Measurements from ENCODE around the gene VPS16.

VPS16 gene

GRCh38 chr20:2858591-2858990 is 18.0 kb downstream of the VPS16 start:
- ATAC-seq, result no peak
- TF ChIP-seq RARB (CRISPR knock-in tag; IDR thresholded peaks at IDR 0.05), result no peak
- TF ChIP-seq ARNTL (CRISPR knock-in tag; IDR thresholded peaks at IDR 0.05; ENCODE audit: borderline replicate concordance, low read depth), result no peak
- TF ChIP-seq OSR1 (CRISPR knock-in tag; IDR thresholded peaks at IDR 0.05), result no peak
- TF ChIP-seq ESRRG (CRISPR knock-in tag; IDR thresholded peaks at IDR 0.05), result no peak
- TF ChIP-seq ZC3H10 (CRISPR knock-in tag; IDR thresholded peaks at IDR 0.05), result no peak
- no peak for TF ChIP-seq PATZ1 (CRISPR knock-in tag; IDR thresholded peaks at IDR 0.05; ENCODE audit: borderline replicate concordance)
- no peak for TF ChIP-seq TCF4 (CRISPR knock-in tag; IDR thresholded peaks at IDR 0.05; ENCODE audit: borderline replicate concordance)
- TF ChIP-seq ZNF8 (CRISPR knock-in tag; IDR thresholded peaks at IDR 0.05), result no peak
- no peak for TF ChIP-seq ZNF565 (CRISPR knock-in tag; conservative IDR thresholded peaks at IDR 0.05; ENCODE audit: low read depth)
- TF ChIP-seq ZNF70 (CRISPR knock-in tag; IDR thresholded peaks at IDR 0.05), result no peak
- no peak for TF ChIP-seq CSDC2 (CRISPR knock-in tag; IDR thresholded peaks at IDR 0.05)

- ATAC-seq, result no peak
- TF ChIP-seq CSDC2 (CRISPR knock-in tag; IDR thresholded peaks at IDR 0.05), result no peak
- no peak for TF ChIP-seq TSHZ2 (CRISPR knock-in tag; IDR thresholded peaks at IDR 0.05)
- no peak for TF ChIP-seq OSR1 (CRISPR knock-in tag; IDR thresholded peaks at IDR 0.05)
These were observed 19.0 kb downstream of the VPS16 start for GRCh38 chr20:2859330-2860121.

GRCh38 chr20:2864626-2865025 is 24.1 kb downstream of the VPS16 start:
- TF ChIP-seq CSDC2 (CRISPR knock-in tag; IDR thresholded peaks at IDR 0.05) (no peak), POU6F1 (CRISPR knock-in tag; IDR thresholded peaks at IDR 0.05; ENCODE audit: borderline replicate concordance, low read depth) (no peak), PPARA (CRISPR knock-in tag; IDR thresholded peaks at IDR 0.05; ENCODE audit: borderline replicate concordance) (no peak), TOX (CRISPR knock-in tag; IDR thresholded peaks at IDR 0.05; ENCODE audit: borderline replicate concordance) (no peak), ESRRG (CRISPR knock-in tag; IDR thresholded peaks at IDR 0.05) (no peak), ARNTL (CRISPR knock-in tag; IDR thresholded peaks at IDR 0.05; ENCODE audit: borderline replicate concordance, low read depth) (no peak), SNAI2 (CRISPR knock-in tag; IDR thresholded peaks at IDR 0.05) (no peak), GLIS3 (CRISPR knock-in tag; IDR thresholded peaks at IDR 0.05) (no peak), ZNF8 (CRISPR knock-in tag; IDR thresholded peaks at IDR 0.05) (no peak), TCF4 (CRISPR knock-in tag; IDR thresholded peaks at IDR 0.05; ENCODE audit: borderline replicate concordance) (no peak), TSHZ2 (CRISPR knock-in tag; IDR thresholded peaks at IDR 0.05) (no peak), CSRNP3 (CRISPR knock-in tag; IDR thresholded peaks at IDR 0.05) (no peak), OSR1 (CRISPR knock-in tag; IDR thresholded peaks at IDR 0.05) (no peak), ZNF565 (CRISPR knock-in tag; conservative IDR thresholded peaks at IDR 0.05; ENCODE audit: low read depth) (no peak), BACH2 (CRISPR knock-in tag; IDR thresholded peaks at IDR 0.05; ENCODE audit: borderline replicate concordance) (no peak), CREB5 (CRISPR knock-in tag; IDR thresholded peaks at IDR 0.05; ENCODE audit: low read depth) (no peak), ZFP3 (CRISPR knock-in tag; IDR thresholded peaks at IDR 0.05) (no peak), ZC3H10 (CRISPR knock-in tag; IDR thresholded peaks at IDR 0.05) (no peak)
- no peak for ATAC-seq

Data from SK-N-SH treated with all-trans-retinoic acid at 6 μM for 48 hours (cell line).